Measurements from ENCODE around the gene CLUH. TPM values are rescaled to one million over a fixed set of nuclear protein-coding genes. Genes with fewer than 3 reads are reported as not detected.

Gene CLUH
- total and polyA plus RNA-seq, 2 donors (not counting 3 experiments of a cell fraction or from before 2014, with no cell fraction given), result 33.8 to 80.7 TPM

- Histone ChIP-seq H3K27me3 (ENCODE audit: control insufficient read depth in 2 of 2, insufficient read depth in 2 of 2, low read length in 2 of 2) (peaks cover 21 to 25% of the 10 kb centered on the region in 2 experiments), H3K79me2 (ENCODE audit: control insufficient read depth, insufficient read depth, low read length) (no peaks in the 10 kb centered on the region), H3K9ac (replicated peaks; ENCODE audit: extremely low read depth, insufficient read depth, low read length) (no peak overlapping the region), H3K4me3 (replicated peaks in 1 of 3; ENCODE audit: insufficient read depth in 1 of 3, low read depth in 1 of 3, low read length in 3 of 3) (no peak overlapping the region), H3K4me2 (ENCODE audit: insufficient read depth, low read length) (no peak overlapping the region), H3K27ac (ENCODE audit: insufficient read depth, low read depth, low read length) (no peak overlapping the region), H3K9me3 (replicated peaks; ENCODE audit: control insufficient read depth, insufficient read depth, low read length) (no peaks in the 10 kb centered on the region), H2AFZ (ENCODE audit: low read depth, low read length) (no peak overlapping the region), H3K36me3 (ENCODE audit: control insufficient read depth in 2 of 2, extremely low read depth in 1 of 2, insufficient read depth in 2 of 2, low read length in 2 of 2) (no peaks in the 10 kb centered on the region), H3K4me1 (ENCODE audit: control insufficient read depth, extremely low read depth, insufficient read depth, low read length) (no peaks in the 10 kb centered on the region), H4K20me1 (replicated peaks; ENCODE audit: control insufficient read depth, extremely low read depth, insufficient read depth, low read length) (no peaks in the 10 kb centered on the region), H3K9me1 (replicated peaks; ENCODE audit: control insufficient read depth, extremely low read depth, insufficient read depth, low read length) (no peaks in the 10 kb centered on the region)
- dilution Hi-C loops (cut with MboI; ENCODE audit: extremely low pct_ligation_motif_present, low sequenced_read_pairs), result no loop called here
- ChIA-PET POLR2A (no interaction called here), CTCF (no interaction called here)
- intact Hi-C loops (cut with micrococcal nuclease), result no loop called here
- BruUV-seq (replicated peaks), result no TSS peak
- TF ChIP-seq MYC (IDR thresholded peaks at IDR 0.05; ENCODE audit: low read depth, low read length) (no peak), JUN (IDR thresholded peaks at IDR 0.05; ENCODE audit: borderline replicate concordance, insufficient read depth, insufficient read length, low read depth) (no peak), MAX (IDR thresholded peaks at IDR 0.05; ENCODE audit: insufficient read depth, insufficient read length) (no peak), EZH2 (IDR thresholded peaks at IDR 0.05; ENCODE audit: borderline replicate concordance, low read depth, low read length, severe bottlenecking) (no peak), POLR2A (IDR thresholded peaks at IDR 0.05; ENCODE audit: low read depth, low read length) (no peak), POLR2AphosphoS5 (IDR thresholded peaks at IDR 0.05; ENCODE audit: insufficient read depth, low read depth, low read length) (no peak), GATA2 (IDR thresholded peaks at IDR 0.05; ENCODE audit: insufficient read depth, insufficient read length, low read depth, low read length) (no peak), FOS (IDR thresholded peaks at IDR 0.05; ENCODE audit: borderline replicate concordance, insufficient read depth, low read length) (no peak), CTCF (IDR thresholded peaks at IDR 0.05; ENCODE audit: extremely low read depth in 1 of 2, insufficient read depth in 1 of 2, low read depth in 1 of 2, low read length in 2 of 2) (no peak)
- FAIRE-seq (no peak), DNase-seq (ENCODE audit: low read depth, low spot score) (no peak)
Observed at GRCh38 chr17:2758870-2759269, 47.3 kb upstream of the CLUH start.
